ENCODE data around the gene PRKAG2. TPM values are rescaled to one million over a fixed set of nuclear protein-coding genes. Genes with fewer than 3 reads are reported as not detected.

PRKAG2 gene
- total RNA-seq, 1 donor from 2014 or later, result 17.5 TPM

- DNase-seq (ENCODE audit: low read depth in 2 of 2), result no peak
Measured at GRCh38 chr7:151696721-151697514, 180.0 kb downstream of the PRKAG2 start.

- DNase-seq (ENCODE audit: low read depth in 2 of 2), result no peak
Measured at GRCh38 chr7:151695951-151696541, 180.9 kb downstream of the PRKAG2 start.

- DNase-seq (ENCODE audit: low read depth in 2 of 2), result peak; percentile 36 to 89
Measured at GRCh38 chr7:151694828-151695580, 181.9 kb downstream of the PRKAG2 start.

GRCh38 chr7:151694441-151694827 is 182.5 kb downstream of the PRKAG2 start:
- no peak for DNase-seq (ENCODE audit: low read depth in 2 of 2)

DNA sequence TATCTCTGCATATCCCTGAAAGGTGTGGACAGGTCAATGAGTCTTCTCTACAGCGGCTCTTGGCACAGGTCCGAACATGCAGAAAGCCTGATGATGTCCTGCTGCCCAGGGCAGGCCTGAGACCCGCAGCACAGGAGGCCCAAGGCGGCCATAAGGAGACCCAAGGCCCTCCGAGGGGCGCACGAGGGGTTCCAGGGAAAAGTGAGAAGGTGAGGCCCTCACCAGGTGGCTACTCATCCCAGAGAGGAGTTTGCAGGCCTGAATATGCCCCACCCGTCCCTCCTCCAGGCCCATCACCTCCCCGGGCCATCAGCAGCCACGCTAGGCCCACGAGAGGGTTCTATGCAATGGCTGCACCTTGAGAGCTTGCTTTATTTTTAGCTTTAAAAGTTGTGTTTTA is 183.8 kb downstream of the PRKAG2 start:
- no peak for DNase-seq (ENCODE audit: low read depth in 2 of 2)

- DNase-seq (ENCODE audit: low read depth in 2 of 2), result no peak
Measured at GRCh38 chr7:151692721-151693120, 184.2 kb downstream of the PRKAG2 start.

DNA sequence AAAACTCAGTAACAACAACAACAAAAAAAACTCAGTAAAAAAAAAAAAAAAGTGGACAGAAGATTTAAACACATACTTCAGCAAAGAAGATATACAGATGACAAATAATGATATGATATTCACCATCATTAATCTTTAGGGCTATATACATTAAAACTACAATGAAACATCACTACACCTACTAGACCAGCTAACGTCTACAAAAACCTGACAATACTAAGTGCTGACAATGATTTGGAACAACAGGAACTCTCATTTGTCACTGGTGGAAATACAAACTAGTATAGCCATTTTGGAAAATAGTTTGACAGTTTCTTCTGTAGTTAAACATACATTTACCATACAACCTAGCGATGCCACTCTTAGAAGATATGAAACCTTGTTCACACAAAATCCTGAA is 185.5 kb downstream of the PRKAG2 start:
- DNase-seq (ENCODE audit: low read depth in 2 of 2), result no peak

DNA sequence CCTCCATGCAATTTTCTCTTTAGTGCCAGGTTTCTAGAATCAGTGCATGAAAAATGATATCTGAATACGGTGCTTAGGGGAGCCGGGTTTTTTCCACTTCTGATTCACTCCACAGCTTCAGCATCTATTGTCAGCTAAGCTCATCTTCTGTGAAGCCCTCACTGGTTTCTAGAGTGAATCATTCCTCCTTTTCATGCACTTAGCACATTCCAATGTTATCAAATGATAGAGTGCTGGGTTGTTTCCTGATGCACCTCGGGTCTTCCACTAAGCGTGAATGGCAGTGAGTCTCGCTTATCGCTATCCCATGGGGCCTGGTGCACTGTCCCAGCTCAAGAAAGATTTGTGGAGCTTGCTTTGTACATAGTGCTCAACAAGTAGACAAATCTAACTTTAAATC is 186.3 kb downstream of the PRKAG2 start:
- peak in 1 of 2 donors; percentile 34 for DNase-seq (ENCODE audit: low read depth in 2 of 2)

DNA sequence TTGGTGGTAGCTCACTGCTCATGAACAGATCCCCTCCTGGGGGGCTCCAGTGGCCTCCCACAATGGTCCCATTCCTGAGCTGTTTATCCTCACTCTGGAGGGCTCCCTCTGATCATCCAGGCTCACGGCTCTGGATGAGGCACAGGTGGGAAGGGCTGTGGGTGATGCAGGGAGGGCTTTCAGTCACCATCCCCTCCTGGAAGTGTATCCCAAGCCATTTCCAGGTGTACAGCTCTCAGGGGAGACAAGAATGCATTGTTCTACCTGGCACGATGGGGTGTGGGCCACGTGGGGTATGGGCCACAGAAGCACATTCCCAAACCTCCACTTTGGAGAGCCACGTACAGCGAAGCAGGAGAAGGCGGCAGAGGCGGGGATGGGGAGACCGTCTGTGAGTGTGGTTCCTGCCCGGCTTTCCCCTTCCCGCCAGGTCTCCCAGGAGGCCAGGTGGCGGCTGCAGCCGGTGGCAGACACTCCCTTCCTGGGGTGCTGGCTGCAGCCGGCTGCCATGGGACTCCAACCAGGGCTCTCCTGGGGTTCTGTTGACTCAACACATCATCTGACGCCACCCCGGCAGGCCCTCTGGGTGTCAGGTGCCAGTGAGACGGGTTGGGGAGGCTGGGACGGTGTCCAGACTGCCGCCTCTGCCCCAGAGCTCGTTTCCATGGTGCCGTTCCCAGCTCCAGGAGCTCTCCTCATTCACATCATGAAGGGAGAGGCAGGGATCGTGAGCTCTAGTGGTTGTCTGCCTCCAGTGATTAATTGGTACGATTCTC is 187.5 kb downstream of the PRKAG2 start:
- no peak for DNase-seq (ENCODE audit: low read depth in 2 of 2)

DNA sequence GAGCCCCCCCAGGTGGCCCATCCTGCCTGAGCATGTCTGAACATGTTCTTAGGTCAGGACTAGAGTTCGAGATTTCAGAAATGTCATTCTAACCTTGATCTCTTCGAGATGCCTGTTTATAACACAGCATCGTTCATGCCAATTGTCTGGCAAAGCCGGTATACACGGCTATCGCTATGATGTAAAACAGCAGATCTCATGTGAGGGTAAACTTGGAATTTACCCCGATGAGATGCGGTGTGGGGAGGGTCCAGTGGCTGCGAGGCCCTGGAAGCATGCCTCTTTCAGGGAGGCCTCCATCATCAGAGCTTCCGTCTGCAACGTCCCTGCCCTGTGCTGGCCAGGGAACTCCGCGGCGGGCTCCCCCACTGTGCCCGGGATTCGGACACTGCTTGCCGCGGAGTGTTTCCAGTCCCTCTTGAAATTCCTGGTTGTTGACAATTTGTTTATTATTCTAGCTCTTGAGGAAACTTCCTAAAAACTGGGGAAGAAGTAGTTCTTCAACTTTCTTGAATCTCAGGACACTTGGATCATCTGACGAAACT is 188.6 kb downstream of the PRKAG2 start:
- DNase-seq (ENCODE audit: low read depth in 2 of 2), result peak in 1 of 2 donors; percentile 49

- peak; percentile 16 to 84 for DNase-seq (ENCODE audit: low read depth in 2 of 2)
Measured at GRCh38 chr7:151687523-151688235, 189.2 kb downstream of the PRKAG2 start.

GRCh38 chr7:151686826-151687225 is 190.1 kb downstream of the PRKAG2 start:
- DNase-seq (ENCODE audit: low read depth in 2 of 2), result no peak

- DNase-seq (ENCODE audit: low read depth in 2 of 2), result no peak
Measured at GRCh38 chr7:151686016-151686766, 190.7 kb downstream of the PRKAG2 start.

DNA sequence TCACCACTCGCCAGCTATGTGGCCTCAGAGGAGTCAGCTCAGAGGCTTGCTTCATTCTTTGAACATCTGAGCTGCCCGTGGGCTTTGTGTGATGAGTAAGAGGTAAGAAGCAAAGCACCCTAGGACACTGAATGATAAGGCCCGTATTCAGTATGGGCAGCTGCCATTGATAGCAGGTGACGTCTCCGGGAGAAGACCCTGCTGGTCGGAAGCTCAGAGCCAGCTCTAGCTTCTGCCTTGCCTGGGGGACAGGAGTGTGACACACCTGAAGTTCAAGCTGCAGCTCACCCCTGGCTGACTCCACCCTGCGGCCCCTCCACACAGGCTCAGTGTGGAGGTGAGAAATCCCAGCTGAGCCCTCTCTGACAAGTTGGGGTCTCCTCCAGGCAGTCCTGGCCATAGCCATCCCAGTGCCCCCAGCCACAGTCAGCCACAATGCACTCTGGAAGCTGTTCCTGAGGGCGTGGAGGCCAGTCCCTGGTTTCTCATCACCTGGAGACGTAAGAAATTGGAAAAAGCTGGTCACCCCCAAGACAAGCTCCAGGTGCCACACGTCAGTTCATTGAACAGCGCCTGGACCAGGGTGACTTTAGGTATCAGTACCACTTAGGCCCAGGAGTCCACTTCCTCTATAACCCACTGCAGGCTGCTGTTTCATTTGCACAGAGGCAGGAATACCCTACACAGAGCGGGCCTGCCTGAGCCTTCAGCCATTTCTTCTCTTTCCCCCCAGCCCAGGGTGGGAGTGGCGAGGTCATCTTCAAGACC is 192.3 kb downstream of the PRKAG2 start:
- no peak for DNase-seq (ENCODE audit: low read depth in 2 of 2)

GRCh38 chr7:151683615-151684407 is 193.1 kb downstream of the PRKAG2 start:
- DNase-seq (ENCODE audit: low read depth in 2 of 2), result no peak

GRCh38 chr7:151682831-151683614 is 193.9 kb downstream of the PRKAG2 start:
- no peak for DNase-seq (ENCODE audit: low read depth in 2 of 2)

DNA sequence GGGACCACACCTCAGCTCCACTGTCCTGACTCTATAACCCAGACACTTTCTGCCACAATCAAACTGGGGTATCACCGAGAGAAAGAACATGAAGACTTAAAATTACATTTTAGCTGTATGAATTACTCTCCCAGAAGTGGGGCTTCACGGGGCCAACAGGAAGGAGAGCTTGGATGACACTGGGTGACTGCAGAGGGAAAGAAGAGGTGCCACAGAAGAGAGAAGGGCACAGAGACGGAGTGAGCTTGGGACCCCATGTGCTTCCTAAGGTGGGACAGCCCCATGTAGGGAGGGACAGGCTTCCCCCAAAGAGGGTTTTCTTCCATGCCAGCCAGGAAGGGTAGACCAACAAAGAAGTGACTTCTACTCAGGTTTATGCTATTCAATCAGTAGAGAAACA is 195.2 kb downstream of the PRKAG2 start:
- no peak for DNase-seq (ENCODE audit: low read depth in 2 of 2)

DNA sequence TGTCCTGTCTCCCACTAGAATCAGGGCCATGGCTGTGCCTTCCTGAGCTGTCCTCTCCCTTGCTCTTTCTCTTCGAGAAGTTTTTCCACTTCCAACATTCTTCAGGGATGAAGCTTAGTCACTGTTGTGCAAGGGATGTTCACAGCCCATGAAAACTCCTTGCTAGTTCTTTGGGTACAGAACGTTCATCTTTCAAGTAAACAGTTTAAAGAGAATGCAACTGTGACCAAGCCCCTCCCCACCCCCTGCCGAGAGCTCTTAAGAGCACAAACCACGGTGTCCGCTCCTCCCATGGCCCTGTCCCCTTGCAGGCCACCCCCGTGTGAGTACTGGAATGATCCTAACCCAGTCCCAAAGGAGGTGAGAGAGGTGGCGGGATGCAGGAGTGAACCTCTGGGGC is 196.1 kb downstream of the PRKAG2 start:
- no peak for DNase-seq (ENCODE audit: low read depth in 2 of 2)
